HG03025 (cell line): ENCODE measurements around the gene MSRB1.

ENCODE experiments used
- ATAC-seq: cut with Tn5 transposase; IDR thresholded peaks from one replicate; pipeline ENCODE4 v1.9.1; 2021; ENCODE audit warnings: mild to moderate bottlenecking, moderate library complexity; ENCODE audit not compliant: unreplicated experiment, low FRiP score

The MSRB1 gene

DNA sequence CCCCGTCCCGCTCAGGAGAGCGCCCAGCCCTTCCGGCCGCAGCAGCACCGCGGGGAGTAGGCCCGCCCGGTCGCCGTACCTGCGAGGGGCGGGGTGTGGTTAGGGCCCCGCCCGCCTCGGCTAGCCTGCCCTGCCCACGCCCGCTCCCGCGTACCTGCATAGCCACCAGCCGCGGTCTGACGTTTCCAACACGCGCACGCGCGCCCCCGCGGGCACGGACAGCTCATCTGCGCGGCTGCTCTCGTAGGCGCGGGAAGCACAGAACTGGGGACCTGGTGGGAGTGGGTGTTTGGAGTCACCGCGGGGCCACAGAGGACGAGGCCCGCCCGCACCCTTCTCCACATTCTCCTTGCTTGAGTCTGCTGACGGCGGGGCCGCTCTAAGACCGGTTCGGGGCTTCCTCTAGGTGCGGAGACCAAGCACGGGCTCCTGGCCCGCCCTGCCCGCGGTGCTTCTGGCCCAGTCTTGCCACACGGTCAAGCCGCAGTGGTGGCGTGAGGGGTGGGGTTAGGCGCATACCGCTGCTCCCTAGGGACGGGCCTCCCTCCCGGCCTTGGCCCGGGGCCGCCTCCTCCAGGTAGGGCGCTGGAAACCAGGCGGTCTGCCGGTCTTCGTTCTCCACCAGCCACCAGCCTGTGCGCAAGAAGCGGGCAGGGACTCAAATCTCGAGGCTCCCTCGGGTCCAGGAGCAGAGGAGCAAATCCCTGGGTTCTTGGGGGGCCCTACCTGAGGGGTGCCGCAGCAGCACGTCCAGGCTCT, 36.5 kb upstream of the MSRB1 start:
- no peak for ATAC-seq

GRCh38 chr16:1978476-1979120, 35.6 kb upstream of the MSRB1 start:
- ATAC-seq: no peak

GRCh38 chr16:1977875-1978268, 34.9 kb upstream of the MSRB1 start:
- no peak for ATAC-seq

- ATAC-seq: no peak
Observed at GRCh38 chr16:1976951-1977874, 34.2 kb upstream of the MSRB1 start.

DNA sequence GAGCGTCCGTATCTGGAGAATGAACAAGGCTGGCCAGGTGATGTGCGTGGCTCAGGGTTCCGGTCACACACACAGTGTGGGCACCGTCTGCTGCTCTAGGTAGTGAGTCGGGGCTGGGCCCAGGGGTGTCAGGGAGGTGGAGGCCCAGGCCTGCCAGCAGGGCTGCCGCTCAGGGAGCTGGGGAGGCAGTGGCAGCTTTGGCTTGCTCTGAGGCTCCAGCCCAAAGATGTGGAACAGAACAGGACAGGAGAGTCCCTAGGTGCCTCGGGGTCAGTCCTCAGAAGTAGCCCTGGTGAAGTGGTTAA, 33.2 kb upstream of the MSRB1 start:
- no peak for ATAC-seq

GRCh38 chr16:1975432-1976215, 32.6 kb upstream of the MSRB1 start:
- no peak for ATAC-seq

DNA sequence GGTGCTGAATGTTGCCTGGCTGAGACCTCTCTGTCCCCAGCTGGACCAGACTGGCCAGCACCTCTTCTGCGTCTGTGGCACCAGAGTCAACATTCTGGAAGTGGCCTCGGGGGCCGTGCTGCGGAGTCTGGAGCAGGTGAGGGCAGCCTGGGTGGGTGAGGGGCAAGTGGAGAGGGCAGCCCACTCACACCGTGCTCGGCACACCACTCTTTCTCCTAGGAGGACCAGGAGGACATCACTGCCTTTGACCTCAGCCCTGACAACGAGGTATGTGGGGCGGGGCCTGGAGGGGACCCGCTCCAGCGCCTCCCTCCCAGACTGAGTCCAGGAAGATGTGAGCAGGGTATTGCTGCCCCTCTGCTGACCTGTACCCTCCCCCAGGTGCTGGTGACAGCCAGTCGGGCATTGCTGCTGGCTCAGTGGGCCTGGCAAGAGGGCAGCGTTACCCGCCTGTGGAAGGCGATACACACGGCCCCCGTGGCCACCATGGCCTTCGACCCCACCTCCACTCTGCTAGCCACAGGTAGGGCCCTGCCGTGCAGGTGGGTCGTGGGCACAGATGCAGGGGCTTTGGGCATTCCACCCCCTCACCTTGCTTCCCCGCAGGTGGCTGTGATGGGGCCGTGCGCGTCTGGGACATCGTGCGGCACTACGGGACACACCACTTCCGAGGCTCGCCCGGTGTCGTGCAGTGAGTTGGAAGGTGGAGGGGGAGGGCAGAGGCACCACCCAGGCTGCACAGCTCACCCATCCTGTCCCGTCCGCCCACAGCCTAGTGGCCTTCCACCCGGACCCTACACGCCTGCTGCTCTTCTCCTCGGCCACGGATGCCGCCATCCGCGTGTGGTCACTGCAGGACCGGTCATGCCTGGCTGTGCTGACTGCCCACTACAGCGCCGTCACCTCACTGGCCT, 31.4 kb upstream of the MSRB1 start:
- no peak for ATAC-seq

DNA sequence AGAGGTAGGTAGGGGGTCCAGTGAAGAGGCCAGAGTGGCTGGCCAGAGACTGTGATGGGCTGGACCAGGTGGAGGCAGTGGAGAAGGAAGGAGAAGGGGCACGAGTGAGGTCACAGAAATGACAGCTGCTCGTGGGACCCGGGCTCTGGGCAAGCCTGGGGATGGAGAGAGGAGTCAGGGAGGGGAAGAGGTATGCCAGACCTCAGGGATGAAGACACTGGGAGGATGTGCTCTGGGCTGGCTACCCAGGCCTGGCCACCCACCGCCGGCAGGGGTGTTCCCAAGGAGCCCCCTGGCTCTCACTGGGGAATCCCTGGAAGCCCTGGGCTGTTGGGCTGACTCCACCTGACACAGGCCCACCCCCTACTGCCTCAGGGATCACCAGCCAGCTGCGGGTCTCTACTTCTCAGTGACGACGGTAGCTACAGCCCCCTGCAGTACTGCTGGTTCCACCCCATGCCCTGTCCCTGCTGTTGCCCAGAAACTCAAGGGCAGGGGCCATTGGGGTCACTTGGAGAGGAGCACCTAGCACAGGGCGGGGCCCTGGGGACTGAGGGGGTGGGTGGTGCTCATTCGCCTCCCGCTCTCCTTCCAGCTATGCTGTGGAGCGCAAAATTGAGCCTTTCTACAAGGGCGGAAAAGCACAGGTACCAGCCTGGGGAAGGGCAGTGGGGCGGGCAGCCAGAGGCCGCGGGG, 30.6 kb upstream of the MSRB1 start:
- ATAC-seq: no peak

- ATAC-seq: no peak
Observed at GRCh38 chr16:1972490-1972877, 29.5 kb upstream of the MSRB1 start.

- peak; percentile 58 for ATAC-seq
Observed at GRCh38 chr16:1971796-1972489, 28.9 kb upstream of the MSRB1 start, which contains the start of gene TBL3. Gene TBL3 (plus strand): TSS chr16:1972053. CDS start chr16:1972165, 112 bp downstream.

GRCh38 chr16:1968146-1968953, 25.4 kb upstream of the MSRB1 start:
- no peak for ATAC-seq

GRCh38 chr16:1966460-1966859, 23.5 kb upstream of the MSRB1 start, which contains the start of gene RNF151:
Gene RNF151 (plus strand): TSS chr16:1966856. CDS start chr16:1966882, 26 bp downstream.
- ATAC-seq: no peak

DNA sequence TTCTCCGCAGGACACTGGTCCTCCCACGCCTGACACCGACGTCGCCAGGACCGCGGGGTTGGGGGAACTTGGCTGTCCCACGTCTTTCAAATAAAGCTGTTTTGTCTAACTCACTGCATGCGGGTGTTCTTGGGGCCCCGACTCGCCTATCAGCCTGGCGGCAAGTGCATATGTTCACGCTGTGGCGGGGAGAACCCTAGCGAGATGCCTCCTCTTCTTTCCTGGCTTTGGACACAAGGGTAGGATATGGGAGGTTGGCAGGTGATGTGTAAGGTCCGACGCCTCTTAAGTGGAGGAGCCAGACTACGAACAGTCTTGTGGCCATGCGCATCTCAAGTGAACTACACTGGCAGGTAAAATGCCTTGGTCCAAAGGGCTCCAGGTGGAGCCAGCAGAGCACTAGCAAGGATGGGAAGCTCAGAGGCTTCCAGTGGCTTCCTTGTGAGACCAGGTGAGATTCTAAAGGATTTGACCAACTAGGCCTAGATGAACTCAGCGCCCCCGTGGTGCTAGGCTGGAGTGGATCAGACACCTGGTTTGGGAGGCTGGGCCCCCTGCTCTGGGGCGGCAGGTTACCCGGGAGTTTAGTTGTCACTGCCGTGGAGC, 22.5 kb upstream of the MSRB1 start:
- ATAC-seq: no peak

DNA sequence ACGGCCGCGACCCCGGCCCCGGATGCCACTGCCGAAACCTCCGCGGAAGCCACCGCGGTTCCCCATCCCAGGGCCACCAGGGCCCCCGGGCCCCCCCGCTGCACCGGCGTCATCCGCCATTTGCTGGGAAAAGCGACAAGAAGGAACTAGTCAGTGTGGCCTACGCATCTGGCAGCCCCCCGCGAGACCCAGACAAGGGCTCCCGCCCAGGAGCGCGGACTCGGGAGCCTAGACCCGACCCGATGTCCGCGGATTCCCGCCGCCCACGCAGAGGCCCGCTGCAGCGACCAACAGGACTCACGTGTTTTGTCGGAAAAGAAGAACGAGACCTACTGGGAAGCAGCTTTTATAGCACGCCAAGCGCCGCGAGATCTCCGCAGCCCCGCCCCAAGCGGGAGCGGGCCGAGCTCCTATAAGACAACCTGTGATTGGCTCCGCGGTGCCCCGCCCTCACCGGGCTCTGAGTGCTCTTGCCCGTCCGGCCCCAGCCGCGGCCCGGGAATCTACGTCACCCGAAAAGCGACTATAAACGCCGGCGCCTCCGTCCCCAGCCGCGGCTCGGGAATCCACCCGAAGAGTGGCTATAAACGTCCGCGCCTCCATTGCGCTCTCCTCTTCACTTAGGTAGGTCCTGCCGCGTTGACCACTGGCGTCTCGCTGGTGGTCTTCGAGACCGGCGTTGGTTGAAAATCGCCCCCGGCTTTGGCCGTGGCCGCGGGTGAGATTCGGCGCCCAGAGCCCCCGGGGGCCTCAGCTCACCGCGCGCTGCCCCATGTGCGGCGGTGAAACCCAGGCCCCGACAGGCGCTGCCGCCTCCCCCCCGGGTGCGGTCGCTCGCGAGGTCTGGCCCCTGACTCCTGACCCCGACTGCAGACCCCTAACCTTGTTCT, 21.8 kb upstream of the MSRB1 start, which contains the start of gene RPS2:
Gene RPS2, minus strand, starts transcription at position 321 of the 890 bp plus-strand sequence. Its CDS starts 201 bp downstream, at position 120.
- ATAC-seq: peak; percentile 67

- no peak for ATAC-seq
Observed at GRCh38 chr16:1963806-1964505, 21.0 kb upstream of the MSRB1 start.
